H1 (cell line): ENCODE measurements around the gene THADA. TPM values are rescaled to one million over a fixed set of nuclear protein-coding genes. Genes with fewer than 3 reads are reported as not detected.

Experiments used
- CTCF ChIA-PET: fragments of 300-600 bp; sonication (Branson Sonifier 250); formaldehyde crosslinking; loops from one replicate; lab custom pipeline; 2021; ENCODE audit not compliant: partially characterized antibody; lab: Charles Lee
- POLR2A ChIA-PET: fragments of 300-600 bp; sonication (Branson Sonifier 250); formaldehyde crosslinking; loops from one replicate; lab custom pipeline; 2021; ENCODE audit warnings: inconsistent platforms; ENCODE audit not compliant: partially characterized antibody; lab: Charles Lee
- DNase-seq, 2 experiments: peaks; one replicate each; pipeline versions ENCODE4 v3.0.0 to v3.0.0-alpha.2; 2010 to 2022; ENCODE audit warnings: low spot score in 2 of 2, low read depth in 1 of 2, mixed read lengths in 1 of 2
- FAIRE-seq: peaks from 2 replicates; lab custom pipeline; 2011; peaks lifted over from hg19 to GRCh38; lab: Jason Lieb, UNC
- H2AFZ ChIP-seq: 2 replicates; pipeline ENCODE4 v1.8.1; 2012; ENCODE audit warnings: low read length, inconsistent platforms
- H2AK5ac ChIP-seq: 2 replicates; pipeline ENCODE4 v1.6.1; 2013; ENCODE audit warnings: low read depth, low read length
- H2BK120ac ChIP-seq: replicated peaks from 2 replicates; pipeline ENCODE3; 2013; ENCODE audit warnings: low read depth, low read length, inconsistent platforms
- H2BK12ac ChIP-seq: 2 replicates; pipeline ENCODE4 v1.6.1; 2013; ENCODE audit warnings: low read depth, low read length
- H2BK15ac ChIP-seq: 2 replicates; pipeline ENCODE4 v1.6.1; 2013; ENCODE audit warnings: low read length
- H2BK20ac ChIP-seq: 2 replicates; pipeline ENCODE4 v1.6.1; 2013; ENCODE audit warnings: low read length
- H2BK5ac ChIP-seq: 2 replicates; pipeline ENCODE4 v1.6.1; 2013; ENCODE audit warnings: low read depth, low read length
- H3K14ac ChIP-seq: 2 replicates; pipeline ENCODE4 v1.6.1; 2013; ENCODE audit warnings: inconsistent platforms; ENCODE audit not compliant: insufficient read length
- H3K18ac ChIP-seq: 2 replicates; pipeline ENCODE4 v1.6.1; 2013; ENCODE audit warnings: low read length; ENCODE audit errors: extremely low read depth
- H3K23ac ChIP-seq: 2 replicates; pipeline ENCODE4 v1.6.1; 2013; ENCODE audit warnings: inconsistent platforms; ENCODE audit not compliant: insufficient read length
- H3K23me2 ChIP-seq: 2 replicates; pipeline ENCODE4 v1.6.1; 2013; ENCODE audit warnings: low read depth, low read length
- H3K27ac ChIP-seq: 2 replicates; pipeline ENCODE4 v1.6.1; 2011; ENCODE audit warnings: low read depth, low read length, inconsistent platforms
- H3K27me3 ChIP-seq, 4 experiments: replicated peaks in 1 of 4; 1 replicate in 1 of 4; 2 replicates in 3 of 4; pipeline versions ENCODE4 v1.6.1 to v1.8.1; 2011 to 2013; ENCODE audit warnings: low read length in 3 of 4, mild to moderate bottlenecking in 3 of 4, inconsistent platforms in 2 of 4, mixed read lengths in 2 of 4, moderate library complexity in 1 of 4; ENCODE audit not compliant: control insufficient read depth in 3 of 4, insufficient read depth in 3 of 4; ENCODE audit errors: extremely low read depth in 1 of 4
- H3K36me3 ChIP-seq, 4 experiments: 2 replicates each; pipeline versions ENCODE4 v1.6.1 to v1.8.1; 2011 to 2013; ENCODE audit warnings: mild to moderate bottlenecking in 4 of 4, low read length in 3 of 4, moderate library complexity in 2 of 4, control low read depth in 1 of 4, inconsistent platforms in 1 of 4; ENCODE audit not compliant: insufficient read depth in 4 of 4, control insufficient read depth in 2 of 4
- H3K4ac ChIP-seq: replicated peaks from 2 replicates; pipeline ENCODE3; 2013; ENCODE audit warnings: low read length, low read depth, mixed read lengths, inconsistent platforms; ENCODE audit not compliant: insufficient read length
- H3K4me1 ChIP-seq, 4 experiments: replicated peaks in 1 of 4; 1 replicate in 1 of 4; 2 replicates in 3 of 4; pipeline versions ENCODE4 v1.6.1 to v1.8.1; 2011 to 2013; ENCODE audit warnings: low read length in 3 of 4, inconsistent platforms in 2 of 4, mixed read lengths in 1 of 4; ENCODE audit not compliant: insufficient read depth in 4 of 4, control insufficient read depth in 3 of 4
- H3K4me2 ChIP-seq, 2 experiments: 2 replicates each; pipeline versions ENCODE4 v1.6.1 to v1.8.1; 2011 to 2013; ENCODE audit warnings: low read depth in 2 of 2, low read length in 2 of 2, control low read depth in 1 of 2, inconsistent platforms in 1 of 2, mild to moderate bottlenecking in 1 of 2; ENCODE audit not compliant: insufficient read depth in 1 of 2
- H3K4me3 ChIP-seq, 4 experiments: fragments of 200-600, 300-600 bp in 1 of 4; sonication (generic), shearing (Covaris generic), sonication (Bioruptor Twin) in 1 of 4; 2 replicates each; pipeline versions ENCODE4 v1.5.1 to v1.8.1; 2011 to 2016; ENCODE audit warnings: low read length in 4 of 4, low read depth in 3 of 4, control low read depth in 2 of 4, inconsistent platforms in 2 of 4, mild to moderate bottlenecking in 2 of 4, mixed read lengths in 1 of 4, moderate library complexity in 1 of 4; ENCODE audit not compliant: insufficient read depth in 2 of 4; ENCODE audit errors: extremely low read depth in 1 of 4
- H3K56ac ChIP-seq: replicated peaks from 2 replicates; pipeline ENCODE3; 2013; ENCODE audit warnings: low read depth, mild to moderate bottlenecking, mixed read lengths, low read length, inconsistent platforms; ENCODE audit not compliant: insufficient read length
- H3K79me1 ChIP-seq: 2 replicates; pipeline ENCODE4 v1.6.1; 2013; ENCODE audit warnings: low read depth, low read length, control low read depth
- H3K79me2 ChIP-seq, 2 experiments: 2 replicates each; pipeline versions ENCODE4 v1.6.1 to v1.8.1; 2012 to 2013; ENCODE audit warnings: low read length in 2 of 2, mild to moderate bottlenecking in 2 of 2, inconsistent platforms in 1 of 2; ENCODE audit not compliant: insufficient read depth in 2 of 2, control insufficient read depth in 1 of 2
- H3K9ac ChIP-seq, 4 experiments: replicated peaks in 1 of 4; 1 replicate in 1 of 4; 2 replicates in 3 of 4; pipeline versions ENCODE4 v1.6.1 to v1.8.1; 2011 to 2013; ENCODE audit warnings: low read depth in 3 of 4, low read length in 3 of 4, control low read depth in 2 of 4, mild to moderate bottlenecking in 2 of 4, moderate library complexity in 2 of 4, inconsistent platforms in 1 of 4; ENCODE audit errors: extremely low read depth in 1 of 4
- H3K9me3 ChIP-seq, 2 experiments: 2 replicates each; pipeline versions ENCODE4 v1.6.1 to v1.8.1; 2012 to 2013; ENCODE audit warnings: mild to moderate bottlenecking in 2 of 2, moderate library complexity in 2 of 2, control low read depth in 1 of 2, inconsistent platforms in 1 of 2, low read depth in 1 of 2, low read length in 1 of 2, mixed read lengths in 1 of 2; ENCODE audit not compliant: insufficient read depth in 2 of 2
- H4K20me1 ChIP-seq, 2 experiments: replicated peaks in 1 of 2; 2 replicates each; pipeline versions ENCODE3 to v1.8.1; 2011 to 2013; ENCODE audit warnings: inconsistent platforms in 2 of 2, low read length in 2 of 2, mild to moderate bottlenecking in 1 of 2; ENCODE audit not compliant: insufficient read depth in 2 of 2, control insufficient read depth in 1 of 2
- H4K5ac ChIP-seq: 2 replicates; pipeline ENCODE4 v1.6.1; 2013; ENCODE audit warnings: low read length, low read depth, mixed read lengths, inconsistent platforms; ENCODE audit not compliant: insufficient read length
- H4K8ac ChIP-seq: 2 replicates; pipeline ENCODE4 v1.8.0; 2013; ENCODE audit warnings: mild to moderate bottlenecking, moderate library complexity, low read length, inconsistent platforms; ENCODE audit not compliant: insufficient read depth; ENCODE audit errors: extremely low read depth
- H4K91ac ChIP-seq: replicated peaks from 2 replicates; pipeline ENCODE3; 2013; ENCODE audit warnings: low read length, mixed read lengths, inconsistent platforms; ENCODE audit not compliant: insufficient read length
- ASH2L ChIP-seq: fragments of 200-600, 300-600 bp; sonication (generic); IDR thresholded peaks from one replicate; pipeline ENCODE4 v1.7.1; 2017; ENCODE audit warnings: low read length
- KDM1A ChIP-seq: fragments of 200-600, 300-600 bp; sonication (generic); IDR thresholded peaks from 2 replicates; pipeline ENCODE4 v1.7.1; 2016; ENCODE audit warnings: mild to moderate bottlenecking, low read length, borderline replicate concordance
- KDM4A ChIP-seq: IDR thresholded peaks from one replicate; pipeline ENCODE4 v1.7.1; 2012; ENCODE audit warnings: low read depth, mild to moderate bottlenecking, moderate library complexity, low read length, inconsistent platforms; ENCODE audit not compliant: severe bottlenecking
- NANOG ChIP-seq: IDR thresholded peaks from 2 replicates; pipeline ENCODE4 v1.6.1; 2011; ENCODE audit warnings: low read length, low read depth, mild to moderate bottlenecking, inconsistent platforms; ENCODE audit not compliant: insufficient read depth, poor library complexity, severe bottlenecking
- NRF1 ChIP-seq: IDR thresholded peaks from 2 replicates; pipeline ENCODE4 v1.6.1; 2011; ENCODE audit warnings: mild to moderate bottlenecking, low read depth, low read length, improper control_type of control experiment
- POLR2A ChIP-seq, 2 experiments: IDR thresholded peaks; 1 replicate in 1 of 2; 2 replicates in 1 of 2; pipeline ENCODE4 v1.6.1; 2011; ENCODE audit warnings: low read depth in 2 of 2, low read length in 2 of 2, mild to moderate bottlenecking in 2 of 2; ENCODE audit errors: control extremely low read depth in 1 of 2
- RAD21 ChIP-seq, 2 experiments: IDR thresholded peaks in 1 of 2; conservative IDR thresholded peaks in 1 of 2; 2 replicates each; pipeline ENCODE4 v1.6.1; 2011; ENCODE audit warnings: low read depth in 2 of 2, low read length in 2 of 2, improper control_type of control experiment in 1 of 2, inconsistent platforms in 1 of 2, mild to moderate bottlenecking in 1 of 2, moderate library complexity in 1 of 2
- RNF2 ChIP-seq: fragments of 200-900, 300-1000 bp; sonication (generic); IDR thresholded peaks from 2 replicates; pipeline ENCODE4 v1.7.1; 2016; ENCODE audit warnings: borderline replicate concordance, low read depth, mild to moderate bottlenecking, antibody characterized with exemption, low read length; ENCODE audit not compliant: poor library complexity, severe bottlenecking; ENCODE audit errors: missing control alignments
- SAP30 ChIP-seq: fragments of 300-600 bp; sonication (generic); IDR thresholded peaks from 2 replicates; pipeline ENCODE4 v1.7.1; 2012; ENCODE audit warnings: low read length, moderate library complexity, mild to moderate bottlenecking, inconsistent platforms; ENCODE audit not compliant: insufficient read depth, insufficient replicate concordance
- SIN3A ChIP-seq, 2 experiments: IDR thresholded peaks in 1 of 2; conservative IDR thresholded peaks in 1 of 2; 2 replicates each; pipeline ENCODE4 v1.6.1; 2011 to 2012; ENCODE audit warnings: low read length in 2 of 2, improper control_type of control experiment in 1 of 2, low read depth in 1 of 2, mild to moderate bottlenecking in 1 of 2
- TAF7 ChIP-seq: optimal IDR thresholded peaks from 2 replicates; pipeline ENCODE3; 2011; ENCODE audit warnings: low read depth, mild to moderate bottlenecking, inconsistent platforms, low read length, moderate library complexity, borderline replicate concordance
- ZNF274 ChIP-seq: IDR thresholded peaks from 2 replicates; pipeline ENCODE4 v1.7.0; 2012; ENCODE audit warnings: low read length, borderline replicate concordance; ENCODE audit errors: extremely low read depth
- WGBS, 2 experiments: shearing (Covaris generic) in 1 of 2; methylation state at CpG; one replicate each; pipeline versions ENCODE4 v1.1.6 to v1.1.7; 2013 to 2015; ENCODE audit warnings: low lambda C conversion rate in 2 of 2, mixed read lengths in 2 of 2, inconsistent platforms in 1 of 2, low coverage in 1 of 2, missing lambda C conversion rate in 1 of 2; ENCODE audit not compliant: insufficient replicate concordance in 2 of 2, insufficient coverage in 1 of 2, insufficient read length in 1 of 2; ENCODE audit errors: extremely low coverage in 1 of 2, missing lambda C conversion rate in 1 of 2; 5-methylcytosine and 5-hydroxymethylcytosine counted together
- polyA plus RNA-seq, 7 experiments: library from polyadenylated mRNA; depleted of rRNA in 3 of 7; stranded (reverse) in 5 of 7; unstranded in 2 of 7; fragments of >200 nt in 5 of 7; fragments of 200-250 nt in 2 of 7; gene quantifications; 1 replicate in 5 of 7; 2 replicates in 1 of 7; 4 replicates in 1 of 7; pipeline versions ENCODE4 v1.2.1 to v1.2.3, GENCODE V29; 2011 to 2013; ENCODE audit warnings: missing spikeins in 2 of 7, mixed read lengths in 2 of 7
- total RNA-seq: library from RNA; stranded (reverse); fragmentation: NEBNext Ultra II Directional; extraction: Animal tissue kit (Norgen Biotek cat#: 25700); gene quantifications from 2 replicates; pipeline ENCODE4 v1.2.1, GENCODE V29; 2021

The THADA gene
- total and polyA plus RNA-seq, 2 of the 8 experiments (the other 6 are each of a cell fraction or from before 2014, with no cell fraction given) = 22.4 to 26.8 TPM

DNA sequence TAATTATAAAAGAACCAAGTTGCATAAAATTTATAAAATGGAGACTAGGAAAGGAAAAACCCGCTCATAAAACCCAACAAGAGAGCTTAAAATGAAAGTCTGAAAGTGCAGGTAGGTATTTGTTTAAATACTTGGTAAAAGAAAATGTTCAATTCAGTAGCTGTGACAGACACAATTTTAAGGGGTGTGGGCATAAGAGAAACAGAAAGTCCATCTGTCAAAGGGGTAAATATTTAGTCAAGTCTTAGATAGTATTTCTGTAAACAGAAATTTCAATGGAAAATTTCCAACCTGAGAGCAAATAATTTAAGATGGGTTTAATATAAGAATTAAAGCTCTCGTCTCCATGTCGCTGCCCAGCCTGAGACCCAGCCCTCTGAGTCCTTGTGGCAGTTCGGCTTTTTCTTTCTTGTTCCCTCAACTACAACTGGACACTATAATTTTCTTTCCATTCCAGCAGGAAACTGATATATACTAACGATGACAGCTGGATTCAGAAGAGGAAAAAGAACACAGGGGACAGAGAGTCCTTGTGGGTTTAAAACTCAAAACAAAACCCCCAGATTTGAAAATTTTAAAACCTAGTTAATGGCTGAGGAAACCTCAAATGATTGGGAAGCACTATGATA is 281.4 kb downstream of the THADA start:
- Histone ChIP-seq H3K23ac (no peak overlapping the region), H3K27me3 (no peaks in the 10 kb centered on the region), H3K79me1 (no peaks in the 10 kb centered on the region), H3K4ac (no peak overlapping the region), H2BK20ac (no peak overlapping the region), H3K79me2 (no peaks in the 10 kb centered on the region), H2BK15ac (no peak overlapping the region), H3K36me3 (no peaks in the 10 kb centered on the region; a peak in 1 of 8 replicates), H2AK5ac (no peak overlapping the region), H4K5ac (no peak overlapping the region), H3K27ac (no peak overlapping the region), H3K18ac (no peak overlapping the region), H3K23me2 (no peaks in the 10 kb centered on the region), H3K4me3 (no peak overlapping the region), H3K9ac (no peak overlapping the region), H3K4me1 (no peaks in the 10 kb centered on the region), H4K8ac (no peak overlapping the region), H3K9me3 (no peaks in the 10 kb centered on the region), H3K56ac (no peak overlapping the region), H3K14ac (no peak overlapping the region), H2AFZ (no peak overlapping the region), H2BK5ac (no peak overlapping the region), H4K91ac (no peak overlapping the region), H2BK120ac (no peak overlapping the region), H4K20me1 (no peaks in the 10 kb centered on the region), H2BK12ac (no peak overlapping the region), H3K4me2 (no peak overlapping the region)
- WGBS, 2 experiments = 86% methylated on average over 5 of the region's 5 CpGs; no CpG with 5 or more reads in 1 of the 2 experiments
- ChIA-PET CTCF (interaction anchor here (0.9 kb wide), 2 partner anchors 19 to 263 kb away, joined by 3 read pairs; no protein-coding TSS in a partner anchor), POLR2A (no interaction called here)
- FAIRE-seq (no peak), DNase-seq (no peak)
- TF ChIP-seq KDM1A (no peak), SAP30 (no peak), RNF2 (no peak), KDM4A (no peak), ASH2L (no peak), NRF1 (no peak), TAF7 (no peak), POLR2A (IDR thresholded peaks at IDR 0.05; ENCODE audit: control extremely low read depth in 1 of 2, low read depth in 2 of 2, low read length in 2 of 2) (no peak), NANOG (no peak), SIN3A (conservative IDR thresholded peaks at IDR 0.05 in 1 of 2, IDR thresholded peaks at IDR 0.05 in 1 of 2; ENCODE audit: low read depth in 1 of 2, low read length in 2 of 2) (no peak), RAD21 (IDR thresholded peaks at IDR 0.05 in 1 of 2, conservative IDR thresholded peaks at IDR 0.05 in 1 of 2; ENCODE audit: low read depth in 2 of 2, low read length in 2 of 2) (no peak), ZNF274 (no peak)
